CD8-positive, alpha-beta memory T cell (primary cell): ENCODE results near the gene ZBTB11. TPM values are rescaled to one million over a fixed set of nuclear protein-coding genes. Genes with fewer than 3 reads are reported as not detected.
"Not testable (repeated sequence)": the region's sequence is repeated elsewhere in the genome, so short reads cannot be mapped to it uniquely, and the experiment has no call there.

Experiments used
- CTCF ChIA-PET: fragments of 350-600 bp; sonication (Branson Sonifier 250); formaldehyde crosslinking; loops from one replicate; lab custom pipeline; 2021; ENCODE audit warnings: antibody characterized with exemption; lab: Charles Lee
- POLR2A ChIA-PET: fragments of 350-600 bp; sonication (Branson Sonifier 250); formaldehyde crosslinking; loops from one replicate; lab custom pipeline; 2021; ENCODE audit warnings: antibody characterized with exemption; lab: Charles Lee
- DNase-seq, 5 donors: peaks; one replicate each; pipeline versions ENCODE4 v3.0.0 to v3.0.0-alpha.2; 2020 to 2022; ENCODE audit warnings: mixed read lengths in 1 of 5
- H3K27ac ChIP-seq: one replicate; pipeline ENCODE4 v1.7.0; 2013; ENCODE audit warnings: low read depth, mild to moderate bottlenecking, low read length, moderate library complexity
- H3K27me3 ChIP-seq: 2 replicates; pipeline ENCODE4 v1.7.0; 2013; ENCODE audit warnings: low read length, mild to moderate bottlenecking; ENCODE audit not compliant: insufficient read depth, poor library complexity, severe bottlenecking
- H3K36me3 ChIP-seq: 2 replicates; pipeline ENCODE4 v1.7.0; 2013; ENCODE audit warnings: mild to moderate bottlenecking, low read length, moderate library complexity; ENCODE audit not compliant: insufficient read depth
- H3K4me1 ChIP-seq: 2 replicates; pipeline ENCODE4 v1.7.0; 2013; ENCODE audit warnings: mild to moderate bottlenecking, low read length, moderate library complexity; ENCODE audit not compliant: insufficient read depth
- H3K4me3 ChIP-seq: 2 replicates; pipeline ENCODE4 v1.7.0; 2013; ENCODE audit warnings: mild to moderate bottlenecking, low read length
- H3K9me3 ChIP-seq: 2 replicates; pipeline ENCODE4 v1.7.0; 2013; ENCODE audit warnings: mild to moderate bottlenecking, low read length
- H3K27ac Mint-ChIP-seq, 8 donors: one replicate each; pipeline ENCODE4 v1.8.0; 2020 to 2021; ENCODE audit warnings: mixed read lengths in 8 of 8, mild to moderate bottlenecking in 6 of 8, inconsistent platforms in 3 of 8, moderate library complexity in 3 of 8
- H3K27me3 Mint-ChIP-seq, 2 donors: one replicate each; pipeline ENCODE4 v1.8.0; 2020 to 2021; ENCODE audit warnings: mixed read lengths in 2 of 2, mild to moderate bottlenecking in 1 of 2, moderate library complexity in 1 of 2
- H3K36me3 Mint-ChIP-seq, 3 donors: one replicate each; pipeline ENCODE4 v1.8.0; 2020 to 2021; ENCODE audit warnings: mixed read lengths in 3 of 3, inconsistent platforms in 1 of 3, mild to moderate bottlenecking in 1 of 3
- H3K4me1 Mint-ChIP-seq, 3 donors: one replicate each; pipeline ENCODE4 v1.8.0; 2020 to 2021; ENCODE audit warnings: mixed read lengths in 3 of 3, inconsistent platforms in 1 of 3, mild to moderate bottlenecking in 1 of 3
- H3K4me3 Mint-ChIP-seq, 7 donors: one replicate each; pipeline ENCODE4 v1.8.0; 2020 to 2021; ENCODE audit warnings: mixed read lengths in 7 of 7, mild to moderate bottlenecking in 6 of 7, moderate library complexity in 4 of 7, inconsistent platforms in 2 of 7
- H3K9me3 Mint-ChIP-seq, 5 donors: one replicate each; pipeline ENCODE4 v1.8.0; 2020 to 2022; ENCODE audit warnings: mixed read lengths in 5 of 5, mild to moderate bottlenecking in 3 of 5, moderate library complexity in 2 of 5, inconsistent platforms in 1 of 5
- polyA plus RNA-seq: library from polyadenylated mRNA; unstranded; fragments of 300-500 nt; fragmentation: Illumina TruSeq; gene quantifications from one replicate; pipeline ENCODE4 v1.2.3, GENCODE V29; 2021
- total RNA-seq, 2 experiments: library from RNA; stranded (reverse); gene quantifications; one replicate each; pipeline ENCODE4 v1.2.3, GENCODE V29; 2021

Gene ZBTB11
- total and polyA plus RNA-seq, 3 experiments from 2014 or later, result 14.5 to 29.7 (median 28.9) TPM

- H3K4me3 ChIP-seq, result no peak overlapping the region
- peaks cover 29% of the 10 kb centered on the region for H3K4me1 ChIP-seq
- Mint-ChIP-seq H3K36me3 (peaks cover 0 to 15% (median 4%) of the 10 kb centered on the region in 3 donors), H3K4me1 (peaks cover 34 to 46% (median 39%) of the 10 kb centered on the region in 3 donors), H3K4me3 (peak overlapping the region in 6 of 7 donors; percentile 13 to 60 (median 22)), H3K27me3 (no peaks in the 10 kb centered on the region), H3K9me3 (no peaks in the 10 kb centered on the region), H3K27ac (peak overlapping the region; percentile 8 to 93 (median 84))
- no peak overlapping the region for H3K27ac ChIP-seq
- no peak for DNase-seq
- H3K36me3 ChIP-seq, result no peaks in the 10 kb centered on the region
- no peaks in the 10 kb centered on the region for H3K27me3 ChIP-seq
- POLR2A ChIA-PET, result interaction anchor here (0.6 to 2.2 kb wide), 3 partner anchors 58 to 113 kb away, joined by 3 to 5 read pairs (median 3); partner anchors contain the start of gene NXPE3
- H3K9me3 ChIP-seq, result no peaks in the 10 kb centered on the region
- CTCF ChIA-PET, result interaction anchor here (0.6 to 2.2 kb wide), 5 partner anchors 14 to 82 kb away, joined by 3 to 7 read pairs (median 4); partner anchors contain the start of genes NXPE3, RPL24 and ZBTB11
Measured at GRCh38 chr3:101720851-101721840, 44.2 kb upstream of the ZBTB11 start.

- H3K36me3 ChIP-seq, result no peaks in the 10 kb centered on the region
- Mint-ChIP-seq H3K4me3 (no peak overlapping the region), H3K27me3 (no peaks in the 10 kb centered on the region), H3K9me3 (no peaks in the 10 kb centered on the region), H3K36me3 (peaks cover 0 to 5% (median 4%) of the 10 kb centered on the region in 3 donors), H3K27ac (no peak overlapping the region), H3K4me1 (peaks cover 26 to 36% (median 30%) of the 10 kb centered on the region in 3 donors)
- CTCF ChIA-PET, result no interaction called here
- H3K4me1 ChIP-seq, result peaks cover 29% of the 10 kb centered on the region
- no peak for DNase-seq
- no peak overlapping the region for H3K4me3 ChIP-seq
- POLR2A ChIA-PET, result no interaction called here
- no peaks in the 10 kb centered on the region for H3K27me3 ChIP-seq
- H3K9me3 ChIP-seq, result no peaks in the 10 kb centered on the region
- H3K27ac ChIP-seq, result no peak overlapping the region
Measured at GRCh38 chr3:101719604-101720185, 42.8 kb upstream of the ZBTB11 start.

- H3K27ac Mint-ChIP-seq, result no peak overlapping the region
Measured at GRCh38 chr3:101718455-101718854, 41.5 kb upstream of the ZBTB11 start.

GRCh38 chr3:101709126-101709525 is 32.2 kb upstream of the ZBTB11 start:
- DNase-seq, result no peak
- no peak overlapping the region for H3K4me3 ChIP-seq
- Mint-ChIP-seq H3K9me3 (no peaks in the 10 kb centered on the region), H3K27ac (no peak overlapping the region), H3K4me1 (no peaks in the 10 kb centered on the region), H3K36me3 (peaks cover 0 to 1% (median 0%) of the 10 kb centered on the region in 3 donors), H3K4me3 (no peak overlapping the region), H3K27me3 (no peaks in the 10 kb centered on the region)
- ChIA-PET CTCF (interaction anchor here (1.0 kb wide), 1 partner anchor 18 kb away, joined by 3 read pairs; no protein-coding TSS in a partner anchor), POLR2A (interaction anchor here (0.7 kb wide), 1 partner anchor 665 kb away, joined by 4 read pairs; no protein-coding TSS in a partner anchor)
- H3K36me3 ChIP-seq, result no peaks in the 10 kb centered on the region
- H3K4me1 ChIP-seq, result no peaks in the 10 kb centered on the region
- H3K27me3 ChIP-seq, result no peaks in the 10 kb centered on the region
- H3K27ac ChIP-seq, result no peak overlapping the region
- no peaks in the 10 kb centered on the region for H3K9me3 ChIP-seq

More at GRCh38 chr3:101718455-101718854, 41.5 kb upstream of the ZBTB11 start:
- H3K36me3 Mint-ChIP-seq, result peaks cover 0 to 4% (median 0%) of the 10 kb centered on the region in 3 donors
- Histone ChIP-seq H3K36me3 (no peaks in the 10 kb centered on the region), H3K4me1 (peaks cover 23% of the 10 kb centered on the region), H3K27me3 (no peaks in the 10 kb centered on the region), H3K9me3 (no peaks in the 10 kb centered on the region), H3K4me3 (no peak overlapping the region), H3K27ac (no peak overlapping the region)
- no peak overlapping the region for H3K4me3 Mint-ChIP-seq
- peaks cover 20 to 28% (median 23%) of the 10 kb centered on the region in 3 donors for H3K4me1 Mint-ChIP-seq
- H3K27me3 Mint-ChIP-seq, result no peaks in the 10 kb centered on the region
- no peak for DNase-seq
- POLR2A ChIA-PET, result no interaction called here
- CTCF ChIA-PET, result no interaction called here
- no peaks in the 10 kb centered on the region for H3K9me3 Mint-ChIP-seq

- H3K9me3 Mint-ChIP-seq, H3K4me3 Mint-ChIP-seq, H3K27ac Mint-ChIP-seq, CTCF ChIA-PET, H3K9me3 ChIP-seq, H3K4me1 ChIP-seq, H3K27ac ChIP-seq, POLR2A ChIA-PET, H3K36me3 Mint-ChIP-seq, H3K4me1 Mint-ChIP-seq, DNase-seq, H3K27me3 ChIP-seq, H3K36me3 ChIP-seq, H3K27me3 Mint-ChIP-seq, H3K4me3 ChIP-seq: not testable (repeated sequence)
Measured at GRCh38 chr3:101704639-101705038, 27.7 kb upstream of the ZBTB11 start.

GRCh38 chr3:101703169-101703568 is 26.2 kb upstream of the ZBTB11 start:
- CTCF ChIA-PET, result no interaction called here
- H3K4me3 ChIP-seq, result no peak overlapping the region
- POLR2A ChIA-PET, result no interaction called here
- peaks cover 0 to 2% of the 10 kb centered on the region in 2 donors for H3K27me3 Mint-ChIP-seq
- peaks cover 0 to 2% (median 0%) of the 10 kb centered on the region in 3 donors for H3K36me3 Mint-ChIP-seq
- no peaks in the 10 kb centered on the region for H3K9me3 Mint-ChIP-seq
- H3K4me1 Mint-ChIP-seq, result no peaks in the 10 kb centered on the region
- no peaks in the 10 kb centered on the region for H3K36me3 ChIP-seq
- H3K27ac ChIP-seq, result no peak overlapping the region
- no peaks in the 10 kb centered on the region for H3K4me1 ChIP-seq
- DNase-seq, result no peak
- H3K4me3 Mint-ChIP-seq, result no peak overlapping the region
- no peak overlapping the region for H3K27ac Mint-ChIP-seq
- H3K9me3 ChIP-seq, result no peaks in the 10 kb centered on the region
- no peaks in the 10 kb centered on the region for H3K27me3 ChIP-seq

- Histone ChIP-seq H3K36me3 (no peaks in the 10 kb centered on the region), H3K27me3 (no peaks in the 10 kb centered on the region), H3K27ac (no peak overlapping the region), H3K4me1 (no peaks in the 10 kb centered on the region), H3K4me3 (no peak overlapping the region), H3K9me3 (no peaks in the 10 kb centered on the region)
- ChIA-PET POLR2A (no interaction called here), CTCF (no interaction called here)
- Mint-ChIP-seq H3K36me3 (peaks cover 0 to 2% (median 0%) of the 10 kb centered on the region in 3 donors), H3K27me3 (peaks cover 0 to 2% of the 10 kb centered on the region in 2 donors), H3K27ac (peak overlapping the region in 1 of 8 donors; percentile 29), H3K4me3 (no peak overlapping the region), H3K9me3 (no peaks in the 10 kb centered on the region), H3K4me1 (no peaks in the 10 kb centered on the region)
- no peak for DNase-seq
Measured at GRCh38 chr3:101702726-101703125, 25.8 kb upstream of the ZBTB11 start.
